ENCODE results near the gene LCE1B.

Gene LCE1B, protein sequence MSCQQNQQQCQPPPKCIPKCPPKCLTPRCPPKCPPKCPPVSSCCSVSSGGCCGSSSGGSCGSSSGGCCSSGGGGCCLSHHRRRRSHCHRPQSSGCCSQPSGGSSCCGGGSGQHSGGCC

DNA sequence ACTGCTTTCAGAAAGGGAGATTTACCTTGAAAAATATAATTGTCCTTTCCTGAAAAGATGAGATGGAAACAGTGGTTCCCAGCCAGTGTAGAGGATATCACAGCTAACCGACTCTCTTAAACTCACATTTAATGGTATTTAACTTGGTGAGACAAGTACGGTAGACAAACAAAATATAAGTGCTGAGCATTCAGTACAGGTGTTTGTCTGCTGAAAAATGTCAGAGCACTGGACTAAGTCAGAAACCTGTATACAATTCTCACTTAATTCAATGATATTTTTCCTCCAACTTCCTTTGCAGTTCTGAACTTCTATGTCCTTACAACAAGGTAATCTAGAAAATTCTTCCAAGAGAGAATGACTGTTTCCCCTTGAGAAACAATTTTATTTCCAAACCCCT, at the start of gene LCE1B:
TSS of gene LCE1B (plus strand) at position 301 of the 400 bp plus-strand sequence. CDS start 476 bp downstream, outside the sequence.
- no peak for DNase-seq (ENCODE audit: low read depth)

DNA sequence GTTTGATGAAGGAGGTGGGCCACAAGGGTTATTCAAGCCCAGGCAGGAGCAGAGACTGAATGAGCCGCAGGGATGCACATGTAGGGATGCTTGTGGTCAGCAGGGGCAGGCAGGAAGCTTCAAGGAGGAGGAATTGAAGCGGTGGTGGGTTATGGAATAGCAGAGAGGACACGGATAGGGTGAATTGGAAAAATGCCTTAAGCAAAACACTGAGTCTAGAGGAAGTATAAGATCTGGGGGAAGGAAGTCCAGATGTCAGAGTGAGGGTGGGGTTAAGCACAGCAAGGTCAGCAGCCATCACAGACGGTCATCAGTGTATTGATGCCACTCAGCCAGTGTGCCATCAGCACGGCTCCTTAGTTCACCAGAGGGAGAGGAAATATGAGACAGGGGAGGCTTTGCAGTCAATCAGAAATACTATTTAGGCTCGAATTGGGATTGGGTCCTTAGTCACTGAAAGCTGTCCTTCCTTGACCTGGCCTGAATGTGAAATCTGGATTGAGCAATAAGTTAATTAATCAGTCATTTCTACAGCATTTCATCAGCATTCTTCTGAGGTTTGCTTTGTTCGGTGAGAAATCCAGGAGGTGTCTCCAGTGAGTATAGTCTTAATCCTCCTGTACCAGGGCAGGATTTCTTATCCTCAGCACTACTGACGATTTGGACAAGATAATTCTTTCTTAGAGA, 42.8 kb upstream of the LCE1B start:
- no peak for DNase-seq (ENCODE audit: low read depth)

DNA sequence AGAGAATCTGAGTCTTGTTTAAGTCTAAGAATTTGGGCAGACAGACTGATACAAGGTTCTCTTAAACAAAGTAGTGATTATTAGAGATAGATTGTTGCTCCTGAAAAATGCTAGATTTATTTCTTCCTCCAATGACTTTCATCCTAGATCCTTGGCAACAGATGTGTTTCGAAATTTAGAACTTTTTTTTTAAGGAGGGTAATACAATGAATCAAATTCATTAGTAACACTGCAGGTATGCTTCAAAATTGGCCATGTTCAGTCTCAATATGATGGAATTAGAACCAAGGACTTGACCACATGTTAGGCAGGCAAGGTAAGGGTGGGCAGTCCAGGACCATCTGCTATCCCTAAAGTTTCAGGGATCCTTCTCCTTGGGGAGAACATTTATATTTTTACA, 41.4 kb upstream of the LCE1B start:
- no peak for DNase-seq (ENCODE audit: low read depth)

DNA sequence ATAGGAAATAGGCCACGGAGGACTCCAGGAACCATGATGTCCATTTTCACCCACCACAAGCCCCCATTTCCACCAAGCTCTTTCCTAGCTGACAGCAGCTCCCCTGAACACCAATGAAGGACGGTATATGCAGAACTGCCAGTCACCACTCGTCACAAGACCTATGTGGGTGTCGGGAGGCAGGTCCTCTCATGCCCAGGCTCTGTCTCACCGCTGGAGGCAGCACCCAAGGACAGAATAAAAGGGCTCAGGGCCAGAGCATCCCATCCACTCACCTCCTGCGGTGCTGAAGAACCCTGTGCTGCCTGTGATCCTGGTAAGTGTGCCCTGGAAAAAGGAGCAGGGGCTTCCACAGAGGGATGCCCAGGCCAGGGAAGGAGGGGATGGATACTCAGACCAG, 36.9 kb upstream of the LCE1B start, which contains the start of gene LCE1F:
TSS of gene LCE1F (plus strand) at position 266 of the 400 bp plus-strand sequence. CDS start 1,232 bp downstream, outside the sequence.
- DNase-seq (ENCODE audit: low read depth) = no peak

DNA sequence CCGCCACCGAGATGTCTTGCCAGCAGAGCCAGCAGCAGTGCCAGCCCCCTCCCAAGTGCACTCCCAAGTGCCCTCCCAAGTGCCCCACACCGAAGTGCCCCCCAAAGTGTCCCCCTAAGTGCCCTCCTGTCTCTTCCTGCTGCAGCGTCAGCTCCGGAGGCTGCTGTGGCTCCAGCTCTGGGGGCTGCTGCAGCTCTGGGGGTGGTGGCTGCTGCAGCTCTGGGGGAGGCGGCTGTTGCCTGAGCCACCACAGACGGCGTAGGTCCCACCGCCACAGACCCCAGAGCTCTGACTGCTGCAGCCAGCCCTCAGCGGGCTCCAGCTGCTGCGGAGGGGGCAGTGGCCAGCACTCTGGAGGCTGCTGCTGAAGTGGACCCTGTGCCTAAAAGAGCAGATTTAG, 35.4 kb upstream of the LCE1B start:
- no peak for DNase-seq (ENCODE audit: low read depth)

DNA sequence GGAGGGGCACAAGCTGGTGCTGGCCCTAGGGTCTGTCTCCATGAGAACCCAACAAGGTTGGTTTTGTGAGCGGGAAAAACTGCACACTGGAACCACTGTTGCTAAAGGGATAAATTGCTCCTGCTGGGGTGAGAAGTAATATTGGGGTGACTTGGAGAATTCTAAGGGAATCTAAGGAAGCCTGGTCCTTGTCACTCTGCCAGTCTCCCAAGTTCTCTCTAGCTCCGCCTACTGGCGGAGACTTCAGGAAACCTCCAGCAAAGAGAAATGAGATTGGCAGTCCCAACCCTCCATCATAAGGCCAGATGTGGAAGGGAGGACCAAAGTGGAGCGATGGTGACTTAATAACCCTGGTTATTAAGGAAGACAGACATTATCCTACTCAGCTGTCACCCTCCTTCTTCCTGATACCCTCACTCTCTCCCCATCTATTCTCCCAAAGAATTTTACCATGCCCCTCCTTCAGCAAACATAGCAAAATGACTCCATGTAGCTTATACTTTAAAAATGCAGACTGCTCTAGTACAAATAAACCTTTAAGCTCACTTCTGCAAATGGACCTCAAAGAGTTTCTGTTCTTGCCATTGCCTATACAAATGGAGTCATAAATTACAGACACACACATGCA, 34.1 kb upstream of the LCE1B start:
- DNase-seq (ENCODE audit: low read depth) = no peak

DNA sequence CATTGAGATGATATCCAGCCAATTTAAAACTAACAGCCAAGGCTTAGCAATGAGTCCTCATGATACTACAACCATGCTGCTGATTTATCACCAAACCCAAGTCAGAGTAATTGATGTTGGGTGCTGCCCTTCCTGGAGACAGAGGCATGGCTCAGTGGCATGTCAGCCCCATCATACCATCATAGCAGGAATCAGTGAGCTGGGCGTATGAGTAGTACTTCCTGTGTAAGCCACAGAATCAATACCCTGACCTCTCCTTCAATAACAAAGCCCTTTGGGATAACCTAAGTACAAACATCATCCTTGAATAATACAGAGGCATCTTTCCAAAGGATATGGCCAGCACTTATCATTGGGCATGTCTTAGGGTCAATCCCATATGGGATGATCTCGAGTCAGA, 28.7 kb upstream of the LCE1B start:
- DNase-seq (ENCODE audit: low read depth) = no peak

DNA sequence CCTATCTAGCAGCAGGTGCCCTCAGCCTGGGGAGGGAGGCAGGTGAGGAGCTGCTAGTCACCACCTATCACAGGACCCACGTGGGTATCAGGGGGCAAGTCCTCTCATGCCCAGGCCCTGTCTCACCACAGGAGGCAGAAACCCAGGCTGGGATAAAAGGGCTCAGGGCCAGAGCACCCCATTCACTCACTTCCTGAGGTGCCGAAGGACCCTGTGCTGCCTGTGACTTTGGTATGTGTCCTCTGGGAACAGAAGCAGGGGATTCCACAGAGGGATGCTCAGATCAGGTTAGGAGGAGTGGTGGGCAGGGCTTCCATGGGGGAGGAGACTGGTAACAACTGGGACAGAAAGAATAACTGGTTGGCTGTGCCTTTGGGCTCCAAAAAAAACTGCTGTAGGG, 25.7 kb upstream of the LCE1B start, which contains the start of gene LCE1E:
TSS of gene LCE1E (plus strand) at position 181 of the 400 bp plus-strand sequence. CDS start 1,043 bp downstream, outside the sequence.
- no peak for DNase-seq (ENCODE audit: low read depth)

DNA sequence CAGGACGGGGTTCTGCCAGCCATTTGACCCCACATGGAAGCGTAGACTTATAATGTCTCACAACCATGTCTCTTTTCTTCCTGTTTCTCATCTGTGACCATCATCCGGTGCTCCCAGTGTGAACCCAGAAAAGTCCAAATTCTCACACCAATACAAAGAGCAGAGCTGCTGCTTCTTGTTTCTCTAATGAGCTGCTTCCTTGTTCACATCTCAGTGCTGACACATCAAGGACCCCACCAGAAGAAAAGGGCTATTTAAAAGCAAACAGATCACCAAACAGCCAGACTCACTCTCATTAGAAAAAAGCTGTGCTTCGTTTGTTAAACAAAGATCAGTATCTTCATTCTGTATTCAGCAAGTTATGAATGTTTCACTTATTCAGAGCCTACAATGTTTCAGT, 16.1 kb upstream of the LCE1B start:
- DNase-seq (ENCODE audit: low read depth) = no peak

DNA sequence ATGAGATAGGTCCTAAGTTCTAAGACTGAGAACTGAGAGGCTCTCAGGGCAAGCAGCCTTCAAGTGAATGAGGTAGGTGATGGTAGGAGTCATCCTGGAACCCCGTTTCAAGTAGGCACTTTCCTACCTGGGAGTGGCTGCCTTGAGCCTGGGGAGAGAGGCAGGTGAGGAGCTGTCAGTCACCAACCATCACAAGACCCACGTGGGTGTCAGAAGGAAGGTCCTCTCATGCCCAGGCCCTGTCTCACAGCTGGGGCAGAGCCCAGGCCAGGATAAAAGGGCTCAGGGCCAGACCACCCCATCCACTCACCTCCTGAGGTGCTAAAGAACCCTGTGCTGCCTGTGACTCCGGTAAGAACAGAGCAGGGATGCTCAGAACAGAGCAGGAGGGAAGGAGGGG, 15.3 kb upstream of the LCE1B start, which contains the start of gene LCE1D:
TSS of gene LCE1D (plus strand) at position 301 of the 400 bp plus-strand sequence. CDS start 1,074 bp downstream, outside the sequence.
- no peak for DNase-seq (ENCODE audit: low read depth)

DNA sequence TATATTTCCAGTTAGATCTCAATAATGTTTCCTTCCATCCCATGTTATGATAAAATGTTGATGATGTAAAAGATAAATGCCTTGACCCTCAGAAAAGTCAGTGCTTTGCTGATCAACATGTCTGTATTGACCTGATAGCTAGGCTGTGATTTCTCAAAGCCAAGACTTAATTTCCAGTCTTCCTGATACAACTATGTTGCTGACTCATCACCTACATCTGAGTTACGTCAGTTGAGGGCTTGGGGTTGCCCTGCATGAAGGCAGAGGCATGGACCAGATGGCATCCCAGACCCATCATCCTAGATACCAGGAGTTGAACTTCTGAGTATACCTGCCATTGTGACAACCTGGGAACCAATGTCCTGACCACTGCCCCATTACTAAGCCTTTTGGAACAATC, 10.4 kb upstream of the LCE1B start:
- DNase-seq (ENCODE audit: low read depth) = no peak

DNA sequence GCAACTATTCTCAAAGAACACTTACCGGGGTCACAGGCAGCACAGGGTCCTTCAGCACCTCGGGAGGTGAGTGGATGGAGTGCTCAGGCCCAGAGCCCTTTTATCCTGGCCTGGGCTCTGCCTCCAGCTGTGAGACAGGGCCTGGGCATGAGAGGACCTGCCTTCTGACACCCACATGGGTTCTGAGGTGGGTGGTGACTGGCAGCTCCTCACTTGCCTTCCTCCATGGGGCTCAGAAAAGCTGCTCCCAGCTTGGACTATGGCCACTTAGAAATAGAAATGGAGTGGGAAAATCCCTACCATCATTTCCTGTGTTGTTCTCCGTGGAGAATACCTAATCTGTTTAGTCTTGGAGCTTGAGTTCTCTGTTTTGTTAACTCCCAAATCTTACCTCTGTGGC, 5.2 kb upstream of the LCE1B start, which contains the start of gene LCE1C:
TSS of gene LCE1C (minus strand) at position 76 of the 400 bp plus-strand sequence. CDS start 1,173 bp downstream, outside the sequence.
- no peak for DNase-seq (ENCODE audit: low read depth)

DNA sequence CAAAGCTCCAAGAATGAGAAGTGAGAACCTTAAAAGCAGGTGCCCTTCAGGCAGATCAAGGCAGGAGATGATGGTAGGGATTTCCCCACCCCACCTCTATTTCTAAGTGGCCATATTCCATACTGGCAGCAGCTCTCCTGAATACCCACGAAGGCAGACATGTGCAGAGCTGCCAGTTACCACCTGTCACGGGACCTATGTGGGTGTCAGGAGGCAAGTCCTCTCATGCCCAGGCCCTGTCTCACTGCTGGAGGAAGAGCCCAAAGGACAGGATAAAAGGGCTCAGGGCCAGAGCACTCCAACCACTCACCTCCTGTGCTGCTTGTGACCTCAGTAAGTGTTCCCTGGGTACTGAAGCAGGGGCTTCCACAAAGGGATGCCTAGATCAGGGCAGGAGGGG, 721 bp upstream of the LCE1B start:
- DNase-seq (ENCODE audit: low read depth) = no peak

DNA sequence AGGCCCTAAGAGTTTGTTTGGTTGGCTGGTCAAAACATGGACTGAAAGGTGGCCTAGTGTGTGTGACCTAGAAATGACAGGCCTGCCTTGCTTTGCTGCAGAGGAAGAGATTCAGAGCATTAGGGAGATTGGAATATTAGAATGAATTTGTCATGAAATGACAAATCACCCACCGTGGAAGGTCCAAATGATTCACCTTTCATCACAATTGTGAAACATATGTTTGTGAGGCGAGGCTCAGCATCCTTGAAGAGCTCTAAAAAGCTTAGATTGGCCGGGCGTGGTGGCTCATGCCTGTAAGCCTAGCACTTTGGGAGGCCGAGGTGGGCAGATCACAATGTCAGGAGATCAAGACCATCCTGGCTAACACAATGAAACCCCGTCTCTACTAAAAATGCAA, 5.5 kb downstream of the LCE1B start:
- DNase-seq (ENCODE audit: low read depth) = no peak

DNA sequence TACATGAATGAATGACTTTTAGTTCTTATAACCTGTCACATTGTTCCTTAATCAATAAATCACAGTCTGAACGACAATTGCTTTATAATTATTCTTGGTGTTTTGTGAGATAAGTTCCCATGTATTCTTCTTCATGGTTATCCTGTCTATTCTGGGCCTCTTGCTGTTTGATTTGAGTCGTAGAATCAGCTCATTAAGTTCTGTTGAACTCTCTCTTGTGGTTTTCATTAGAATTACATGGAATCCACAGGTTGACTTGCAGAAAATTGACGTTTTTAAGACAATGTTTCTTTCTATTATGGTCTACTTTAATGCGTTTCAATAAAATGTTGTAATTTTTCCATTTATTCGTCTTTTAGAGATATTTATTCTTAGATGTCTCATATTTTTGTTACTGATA, 11.5 kb downstream of the LCE1B start:
- DNase-seq (ENCODE audit: low read depth) = no peak

DNA sequence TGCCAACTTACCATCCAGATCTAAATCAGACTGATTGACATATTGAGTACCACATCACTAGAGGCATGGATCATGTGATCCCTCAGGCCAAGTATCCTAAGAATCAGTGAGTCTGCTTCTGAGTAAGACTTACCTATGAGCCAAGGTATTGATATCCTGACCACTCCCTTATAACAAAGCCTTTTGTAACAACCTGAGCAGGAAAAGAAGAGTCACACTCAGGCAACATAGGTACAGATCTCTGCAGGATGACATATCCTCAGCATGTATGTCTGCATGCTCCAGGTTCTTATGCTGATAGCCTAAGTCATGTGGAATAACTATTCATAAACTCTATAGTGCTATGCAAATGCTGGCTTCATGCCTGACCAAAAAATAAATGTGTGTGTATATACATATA, 13.2 kb downstream of the LCE1B start:
- DNase-seq (ENCODE audit: low read depth) = no peak

DNA sequence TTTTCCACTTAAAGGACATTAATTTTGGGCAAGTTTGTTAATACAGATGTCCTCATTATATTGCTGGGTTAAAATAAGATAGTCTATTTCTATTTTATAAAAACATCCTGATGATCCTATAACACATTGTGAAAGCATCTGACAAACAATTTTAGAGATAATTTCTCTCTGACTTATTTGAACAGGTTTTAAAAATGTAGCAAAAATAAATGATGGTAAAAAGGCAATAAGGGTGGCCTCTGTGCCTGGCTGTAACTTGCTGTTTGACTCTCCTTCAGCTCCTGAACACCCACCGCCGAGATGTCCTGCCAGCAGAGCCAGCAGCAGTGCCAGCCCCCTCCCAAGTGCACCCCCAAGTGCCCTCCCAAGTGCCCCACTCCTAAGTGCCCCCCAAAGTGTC, 15.4 kb downstream of the LCE1B start, which contains the start of gene LCE1A:
TSS of gene LCE1A (plus strand) at position 301 of the 400 bp plus-strand sequence. CDS start at position 301, 0 bp downstream.
- DNase-seq (ENCODE audit: low read depth) = no peak

DNA sequence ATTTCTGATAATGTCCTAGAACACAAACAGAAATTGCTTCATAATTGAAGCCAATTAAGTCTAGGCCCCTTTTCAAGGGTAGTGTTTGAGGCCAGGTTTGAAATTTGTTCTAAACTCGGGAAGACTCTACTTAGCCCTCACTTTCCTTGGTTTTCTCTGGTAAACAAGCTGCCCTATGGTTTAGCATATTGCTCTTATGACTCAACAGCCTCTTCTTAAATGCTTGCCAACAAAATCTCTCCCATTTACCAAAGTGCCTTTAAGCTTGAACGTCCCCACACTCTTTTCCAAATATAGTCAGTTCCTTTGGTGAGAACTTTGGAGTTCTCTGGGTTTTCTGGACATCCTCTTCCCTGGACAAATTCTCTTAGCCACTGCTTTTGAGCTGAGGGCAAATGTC, 25.1 kb downstream of the LCE1B start:
- DNase-seq (ENCODE audit: low read depth) = no peak

DNA sequence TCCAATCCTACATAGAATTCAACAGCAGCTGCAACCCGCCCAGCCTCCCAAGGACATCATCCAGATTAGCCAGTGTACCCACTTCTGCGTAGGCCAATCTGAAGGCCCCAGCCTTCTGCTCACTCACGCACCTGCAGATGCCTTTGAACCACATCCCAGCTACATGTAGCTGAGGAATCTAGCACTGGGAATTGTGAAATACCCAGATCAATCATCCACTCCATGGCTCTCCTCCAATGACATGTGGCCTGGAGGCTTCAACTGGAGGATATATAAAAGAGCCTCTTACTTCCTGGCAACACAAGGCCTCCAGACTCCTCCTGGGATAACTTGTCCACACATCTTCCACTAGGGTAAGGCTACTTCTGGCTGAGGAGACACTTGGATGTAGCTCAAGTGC, 30.8 kb downstream of the LCE1B start, which contains the start of gene LCE6A:
TSS of gene LCE6A (plus strand) at position 301 of the 400 bp plus-strand sequence. CDS start 665 bp downstream, outside the sequence.
- DNase-seq (ENCODE audit: low read depth) = no peak

DNA sequence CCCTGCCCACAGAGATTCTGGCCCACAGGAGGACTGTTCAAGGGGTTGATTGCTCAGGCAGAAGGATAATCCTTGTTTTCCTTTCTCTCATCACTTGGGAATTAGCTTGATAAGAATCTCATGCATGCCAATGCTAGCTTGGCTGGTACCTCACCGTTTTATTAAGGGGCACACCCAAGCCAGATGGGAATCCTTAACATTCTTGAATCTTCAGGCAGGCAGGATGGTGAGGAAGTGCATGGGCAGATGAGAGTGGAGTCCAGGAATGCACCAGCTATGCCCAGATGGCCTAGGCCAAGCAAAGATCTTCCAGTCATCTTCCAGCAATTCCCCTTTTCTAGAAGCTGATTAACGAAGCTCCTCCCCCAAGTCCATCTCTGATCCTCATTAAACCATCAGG, 43.9 kb downstream of the LCE1B start:
- DNase-seq (ENCODE audit: low read depth) = no peak

DNA sequence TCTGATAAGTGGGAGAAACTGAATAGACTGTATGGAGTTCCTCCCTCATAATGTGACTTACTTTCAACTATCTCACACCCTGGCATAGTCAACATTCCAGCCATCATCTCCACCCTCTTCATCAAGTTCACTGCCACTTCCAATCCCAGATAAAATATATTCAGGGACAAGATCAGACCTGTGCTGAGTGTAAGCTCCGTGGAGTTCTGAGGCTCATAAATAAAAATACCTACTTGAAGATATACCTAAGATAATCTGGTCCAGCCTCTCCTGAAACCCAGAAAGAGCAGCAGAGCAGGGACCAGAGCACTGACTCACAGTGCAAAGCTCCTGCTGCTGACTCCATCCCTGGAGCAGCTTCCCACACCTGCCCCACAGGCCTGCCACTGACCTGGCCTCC, 46.3 kb downstream of the LCE1B start:
- no peak for DNase-seq (ENCODE audit: low read depth)

DNA sequence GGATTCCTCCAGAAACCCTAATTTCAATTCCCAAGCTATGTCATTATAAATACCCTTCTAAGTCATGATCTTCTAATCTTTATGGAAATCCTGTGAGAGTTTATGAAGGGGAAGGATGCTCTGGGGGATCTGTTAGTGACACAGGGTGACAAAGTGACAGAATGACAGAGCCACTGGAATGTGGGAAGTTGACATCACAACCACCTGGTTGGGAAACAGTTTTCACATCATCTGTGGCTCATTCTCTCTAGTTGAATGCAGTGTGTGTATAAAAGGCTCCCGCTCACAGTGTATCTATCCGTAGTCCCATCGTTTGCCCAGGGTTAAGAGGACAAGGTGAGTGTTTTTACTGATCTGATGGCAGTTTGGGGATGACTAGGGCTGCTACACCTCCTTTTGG, 47.9 kb downstream of the LCE1B start, which contains the start of gene LCE7A:
TSS of gene LCE7A (plus strand) at position 301 of the 400 bp plus-strand sequence. CDS start 702 bp downstream, outside the sequence.
- DNase-seq (ENCODE audit: low read depth) = no peak

DNA sequence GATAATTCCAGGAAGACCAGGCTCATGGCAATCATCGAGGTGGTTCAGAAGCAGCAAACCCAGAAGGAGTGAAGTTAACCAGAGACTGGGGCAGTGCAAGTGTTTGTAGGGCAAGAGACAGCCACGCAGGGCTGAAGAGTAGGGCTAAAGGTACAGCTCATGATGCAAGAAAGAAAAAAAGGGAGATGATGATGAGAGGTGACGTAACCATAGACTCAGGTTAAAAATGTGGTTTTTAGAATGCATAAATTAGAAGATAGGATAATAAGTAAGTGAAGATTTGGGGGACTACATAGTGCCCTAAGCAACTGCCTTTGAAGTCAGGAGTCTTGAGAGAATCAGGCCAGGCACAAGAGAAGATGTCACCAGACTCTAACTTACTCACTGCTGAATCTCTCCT, 48.4 kb downstream of the LCE1B start:
- DNase-seq (ENCODE audit: low read depth) = no peak
